HG02852 (cell line): Measurements from ENCODE around the gene GAB1.

Experiments used
- ATAC-seq: cut with Tn5 transposase; IDR thresholded peaks from one replicate; pipeline ENCODE4 v1.9.1; 2021; ENCODE audit warnings: mild to moderate bottlenecking, moderate library complexity; ENCODE audit not compliant: unreplicated experiment

Gene GAB1

DNA sequence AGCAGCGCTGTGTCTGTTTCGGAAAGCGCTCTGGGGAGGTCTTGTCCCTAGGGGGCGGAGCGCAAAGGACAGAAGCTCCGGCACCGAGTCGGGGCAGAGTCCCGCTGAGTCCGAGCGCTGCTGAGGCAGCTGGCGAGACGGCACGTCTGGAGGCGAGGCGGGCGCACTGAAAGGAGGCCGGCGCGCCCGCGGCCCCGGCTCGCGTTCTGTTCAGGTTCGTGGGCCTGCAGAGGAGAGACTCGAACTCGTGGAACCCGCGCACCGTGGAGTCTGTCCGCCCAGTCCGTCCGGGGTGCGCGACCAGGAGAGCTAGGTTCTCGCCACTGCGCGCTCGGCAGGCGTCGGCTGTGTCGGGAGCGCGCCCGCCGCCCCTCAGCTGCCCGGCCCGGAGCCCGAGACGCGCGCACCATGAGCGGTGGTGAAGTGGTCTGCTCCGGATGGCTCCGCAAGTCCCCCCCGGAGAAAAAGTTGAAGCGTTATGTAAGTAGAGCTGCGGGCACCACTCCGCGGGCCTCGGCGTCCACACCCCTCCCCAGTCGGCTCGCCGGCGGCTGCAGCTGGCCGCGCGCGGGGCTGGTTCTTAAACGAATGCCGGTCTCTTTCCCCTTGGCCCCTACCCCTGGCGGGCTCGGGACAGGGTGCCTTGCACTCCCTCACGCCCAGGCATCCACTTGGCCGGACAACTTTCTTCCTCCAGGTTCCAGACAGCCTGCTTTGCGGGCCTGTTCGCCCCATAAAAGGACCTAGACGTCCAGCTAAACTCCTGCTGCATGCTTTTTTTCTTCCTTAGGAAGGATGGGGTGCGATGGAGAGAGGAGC lies at the start of gene GAB1:
TSS of gene GAB1 (plus strand) at position 96 of the 819 bp plus-strand sequence. CDS start at position 409, 313 bp downstream.
- peak; percentile 66 for ATAC-seq

DNA sequence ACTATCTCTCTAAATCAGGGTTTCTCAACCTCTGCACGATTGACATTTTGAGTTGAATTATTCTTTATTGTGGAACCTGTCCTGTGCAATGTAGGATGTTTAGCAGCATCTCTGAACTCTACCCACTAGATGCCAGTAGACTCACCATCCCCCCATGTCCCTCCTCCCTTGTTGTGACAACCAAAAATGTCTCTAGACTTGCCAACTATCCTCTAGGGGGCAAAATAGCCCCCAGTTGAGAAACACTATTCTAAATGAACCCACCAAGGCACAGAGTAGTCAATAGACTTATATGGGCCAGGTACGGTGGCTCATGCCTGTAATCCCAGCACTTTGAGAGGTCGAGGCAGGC lies 49.1 kb upstream of the GAB1 start:
- no peak for ATAC-seq

DNA sequence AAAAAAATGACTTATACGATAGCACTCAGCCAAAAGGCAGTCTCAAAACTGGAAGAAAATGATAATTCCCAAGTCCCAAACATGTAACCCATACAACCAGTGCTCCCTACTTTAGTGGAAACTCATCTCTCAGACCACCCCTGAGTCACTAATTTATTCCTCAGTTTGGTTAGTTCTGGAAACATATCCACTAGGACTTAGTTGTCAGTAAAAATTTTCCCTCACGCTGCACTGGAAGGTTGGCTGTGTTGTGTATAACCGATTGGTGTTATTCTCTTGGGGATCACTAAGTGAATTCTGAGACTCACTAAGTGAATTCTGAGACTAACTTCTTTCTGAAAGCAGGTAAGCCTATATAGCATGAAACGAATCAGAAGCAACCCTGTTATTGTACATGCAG lies 48.5 kb upstream of the GAB1 start:
- no peak for ATAC-seq

DNA sequence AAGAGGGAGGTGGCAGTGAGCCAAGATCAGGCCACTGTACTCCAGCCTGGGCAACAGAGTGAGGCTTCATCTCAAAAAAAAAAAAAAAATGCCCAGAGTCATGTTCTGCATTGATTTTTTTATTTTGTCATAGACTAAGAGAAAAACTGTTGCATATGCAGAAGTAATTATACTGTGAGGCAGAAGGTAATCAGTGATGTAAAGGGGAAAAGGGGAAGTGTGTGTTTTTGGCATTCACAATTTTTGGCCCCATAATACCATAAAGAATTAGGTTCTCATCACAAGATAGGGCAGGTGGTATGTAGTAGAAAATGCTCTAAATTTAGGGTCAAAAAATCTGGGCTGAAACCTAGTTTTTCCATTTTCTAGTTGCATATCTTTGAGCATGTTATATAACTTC lies 47.3 kb upstream of the GAB1 start:
- no peak for ATAC-seq

DNA sequence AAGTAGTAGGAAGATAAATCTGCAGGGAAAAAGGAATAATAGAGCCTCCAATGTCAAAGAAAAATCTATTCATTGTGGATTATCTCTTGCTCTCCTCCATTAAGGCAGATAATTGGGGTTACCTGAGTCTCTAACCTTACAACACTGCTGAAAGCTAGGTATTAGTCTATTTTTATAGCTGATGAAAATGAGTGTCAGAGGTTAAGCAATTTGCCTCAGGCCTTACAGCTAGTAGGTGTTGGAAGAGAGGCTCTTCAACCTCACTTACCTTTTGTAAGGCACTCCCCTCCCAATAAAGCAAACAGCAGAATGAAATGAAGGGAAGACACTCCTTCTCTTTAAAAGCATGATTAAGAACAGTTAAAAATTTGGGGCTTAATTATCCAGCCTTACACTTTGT lies 45.4 kb upstream of the GAB1 start:
- no peak for ATAC-seq

DNA sequence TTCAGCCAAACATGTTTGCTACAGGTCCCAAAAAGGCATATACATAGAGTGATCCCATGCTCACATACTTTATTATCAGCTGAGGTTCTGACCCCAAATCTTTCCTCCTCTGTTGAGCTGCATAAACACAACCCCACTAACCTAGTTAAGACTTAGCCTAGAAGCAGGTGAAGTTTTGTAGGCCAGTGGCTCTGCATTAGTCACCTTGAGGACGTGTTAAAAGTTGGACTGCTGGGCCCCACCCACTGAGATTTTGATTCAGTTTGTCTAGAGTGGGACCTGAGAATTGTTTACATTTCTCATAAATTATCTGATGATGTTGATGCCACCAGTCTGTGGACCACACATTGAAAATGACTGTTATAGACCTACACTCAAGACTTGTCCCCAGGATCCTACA lies 43.8 kb upstream of the GAB1 start:
- ATAC-seq: no peak

DNA sequence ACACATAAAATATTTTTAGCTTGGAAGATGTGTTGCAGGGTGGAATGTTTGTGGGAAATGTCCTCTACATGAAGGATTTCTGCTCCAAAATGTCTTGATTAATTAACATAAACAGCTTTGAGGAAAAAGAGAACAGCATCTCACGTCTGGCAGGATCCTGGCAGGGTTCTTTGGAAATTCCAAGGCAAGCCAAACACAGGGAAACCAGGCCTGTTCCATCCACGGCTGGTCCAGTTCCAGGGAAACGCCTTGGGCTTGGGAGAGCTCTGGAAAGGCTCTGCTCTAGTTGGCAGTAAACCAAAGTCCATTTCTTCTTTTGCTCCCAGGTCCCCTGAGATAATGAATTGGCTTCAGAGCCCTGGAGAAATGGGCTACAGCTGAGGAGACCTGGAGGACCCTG lies 42.4 kb upstream of the GAB1 start:
- ATAC-seq: no peak

DNA sequence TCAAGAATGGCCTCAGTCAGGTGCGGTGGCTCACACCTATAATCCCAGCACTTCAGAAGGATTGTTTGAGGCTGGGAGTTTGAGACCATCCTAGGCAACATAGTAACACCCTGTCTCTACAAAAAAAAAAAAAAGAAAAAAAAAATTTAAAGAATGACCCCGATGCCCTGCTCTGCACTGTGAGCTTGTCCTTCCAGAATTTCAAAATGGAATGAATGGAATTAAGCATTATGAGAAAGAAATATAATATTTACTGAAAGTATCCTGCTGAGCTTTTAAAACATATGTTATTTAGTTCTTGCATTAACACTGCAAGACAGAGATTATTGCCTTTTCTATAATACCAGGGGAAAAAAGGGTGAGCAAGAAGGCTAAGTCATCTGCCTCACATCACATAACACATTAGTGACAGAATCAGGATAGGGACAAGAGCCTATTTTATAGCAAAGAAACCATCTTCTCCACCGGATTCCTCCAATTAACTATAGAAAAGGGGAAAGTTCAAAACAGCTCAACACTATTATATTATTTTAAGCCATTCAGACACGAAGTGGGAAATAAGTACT lies 41.9 kb upstream of the GAB1 start:
- ATAC-seq: no peak

DNA sequence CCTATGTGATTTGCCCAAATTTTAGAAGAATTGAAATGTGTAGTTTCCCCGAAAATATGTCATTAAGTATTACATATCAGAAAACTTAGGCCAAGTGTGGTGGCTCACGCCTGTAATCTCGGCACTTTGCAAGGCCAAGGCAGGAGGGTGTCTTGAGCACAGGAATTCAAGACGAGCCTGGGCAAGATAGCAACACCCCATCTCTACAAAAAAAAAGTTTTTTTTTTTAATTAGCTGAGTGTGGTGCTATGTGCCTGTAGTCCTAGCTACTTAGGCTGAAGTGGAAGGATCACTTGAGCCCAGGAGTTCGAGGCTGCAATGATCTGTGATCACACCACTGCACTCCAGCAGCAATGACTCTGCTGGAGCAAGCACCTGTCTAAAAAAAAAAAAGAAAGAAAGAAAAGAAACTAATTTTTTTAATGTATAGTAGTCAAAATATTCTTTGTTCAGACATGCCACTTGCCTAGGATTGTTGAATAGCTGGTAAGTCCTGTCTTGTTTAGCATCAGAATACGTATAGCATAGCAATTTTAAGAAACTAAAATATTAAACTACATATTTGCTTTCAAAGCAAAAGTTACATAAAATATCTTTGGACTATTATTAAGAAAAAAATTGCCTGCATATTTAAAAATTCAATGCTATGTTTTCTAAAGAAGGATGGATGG lies 40.1 kb upstream of the GAB1 start:
- ATAC-seq: no peak

DNA sequence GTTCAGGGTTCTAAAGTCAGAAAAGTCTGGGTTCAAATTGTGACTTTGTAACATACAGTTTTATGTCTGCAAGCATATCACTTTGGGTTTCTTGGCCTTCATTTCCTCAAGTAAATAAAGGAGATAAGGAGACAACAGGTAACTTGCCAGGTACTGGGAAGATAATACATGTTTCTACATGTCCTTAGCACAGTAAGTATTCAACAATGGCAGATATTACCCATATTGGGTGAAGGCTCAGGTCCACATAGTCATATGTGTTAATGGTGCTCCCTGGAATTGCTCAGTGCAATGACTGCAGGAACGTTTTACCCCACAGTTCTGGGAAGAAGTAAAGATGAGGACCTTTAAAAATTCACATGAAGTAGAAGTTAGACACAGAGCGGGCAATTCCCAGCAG lies 35.8 kb upstream of the GAB1 start:
- no peak for ATAC-seq

DNA sequence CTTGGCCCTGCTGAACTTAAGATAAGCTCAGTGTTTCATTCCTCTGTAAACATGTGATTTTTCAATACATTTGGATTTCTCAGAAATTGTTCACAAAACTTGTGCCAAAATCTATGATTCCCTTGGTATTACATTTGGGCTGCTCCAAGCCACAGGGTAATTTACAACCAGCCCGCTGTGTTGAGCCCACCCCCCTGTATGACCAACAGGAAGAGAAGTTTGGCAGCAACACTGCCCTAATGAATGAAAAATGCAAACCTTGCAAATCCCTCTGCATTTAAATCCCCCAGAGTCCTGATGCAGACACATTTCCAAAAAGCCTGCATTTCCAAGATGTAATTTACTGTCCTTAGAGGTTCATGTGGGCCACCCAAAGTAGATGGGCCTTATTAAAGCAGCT lies 34.1 kb upstream of the GAB1 start:
- ATAC-seq: no peak

DNA sequence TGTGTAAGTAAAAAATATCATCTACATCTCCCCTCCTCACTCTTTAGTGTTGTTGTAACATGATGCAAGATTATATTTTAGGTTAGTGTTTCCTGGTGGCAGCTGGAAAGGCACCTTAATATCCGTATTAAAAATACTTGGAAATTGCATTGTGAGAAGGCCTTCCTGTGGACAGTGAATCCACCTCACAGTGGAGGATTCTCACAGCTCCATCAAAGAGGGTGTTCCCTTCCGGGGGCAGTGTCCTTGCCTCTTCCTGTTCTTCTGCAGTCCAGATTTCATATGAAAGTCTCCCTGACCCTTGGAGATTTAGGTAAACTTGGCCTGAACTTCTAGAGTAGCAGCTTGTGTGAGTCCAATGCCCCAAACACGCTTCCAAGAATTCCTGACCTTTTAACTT lies 29.9 kb upstream of the GAB1 start:
- ATAC-seq: no peak

DNA sequence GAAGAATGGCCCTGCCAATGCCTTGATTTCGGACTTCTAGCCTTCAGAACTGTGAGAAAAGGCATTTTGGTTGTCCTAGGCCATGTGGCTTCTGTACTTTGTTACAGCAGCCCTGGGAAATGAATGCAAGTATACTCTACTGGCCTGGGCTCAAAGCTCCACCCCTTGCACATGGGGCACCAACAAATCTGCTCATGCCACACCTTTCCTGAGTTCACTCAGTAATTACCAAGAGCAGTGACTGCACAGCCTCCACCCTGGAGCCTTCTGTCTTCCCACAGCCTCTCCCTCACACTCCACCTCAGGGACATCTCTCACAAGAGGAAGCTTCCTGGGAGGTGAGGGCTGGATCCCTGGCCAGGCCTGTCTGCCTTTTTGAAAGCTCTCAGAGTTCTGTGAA lies 29.1 kb upstream of the GAB1 start:
- no peak for ATAC-seq

DNA sequence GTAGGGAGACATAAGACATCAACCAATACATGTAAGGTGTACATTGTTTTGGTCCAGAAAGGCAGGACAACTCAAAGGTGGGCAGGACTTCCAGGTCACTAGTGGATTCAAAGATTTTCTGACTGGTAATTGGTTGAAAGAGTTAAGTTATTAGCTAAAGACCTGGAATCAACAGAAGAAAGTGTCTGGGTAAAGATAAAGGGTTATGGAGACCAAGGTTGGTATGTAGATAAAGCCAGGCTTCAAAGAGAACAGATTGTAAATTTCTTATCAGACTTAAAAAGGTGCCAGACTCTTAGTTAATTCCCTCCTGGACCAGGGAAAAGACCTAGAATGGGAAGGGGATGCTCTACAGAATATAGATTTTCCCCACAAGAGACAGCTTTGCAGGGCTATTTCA lies 28.3 kb upstream of the GAB1 start:
- no peak for ATAC-seq

DNA sequence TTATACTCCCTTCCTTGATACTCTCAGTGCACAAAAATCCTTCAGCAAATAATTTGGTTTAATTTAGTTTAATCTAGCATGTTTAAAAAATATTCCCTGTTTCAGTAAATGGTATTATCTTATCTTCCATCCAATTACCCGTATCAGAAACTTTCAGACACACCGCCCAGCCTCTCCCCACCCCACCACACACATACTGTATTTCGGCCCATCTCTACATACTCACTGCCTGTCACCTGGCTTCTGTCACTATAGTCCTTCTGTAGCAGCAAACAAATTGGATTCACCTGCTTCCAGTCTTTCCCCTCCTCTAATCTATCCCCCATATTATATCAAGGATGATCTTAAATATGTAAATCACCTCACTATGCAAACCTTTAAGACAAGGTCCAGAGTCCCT lies 24.8 kb upstream of the GAB1 start:
- no peak for ATAC-seq

DNA sequence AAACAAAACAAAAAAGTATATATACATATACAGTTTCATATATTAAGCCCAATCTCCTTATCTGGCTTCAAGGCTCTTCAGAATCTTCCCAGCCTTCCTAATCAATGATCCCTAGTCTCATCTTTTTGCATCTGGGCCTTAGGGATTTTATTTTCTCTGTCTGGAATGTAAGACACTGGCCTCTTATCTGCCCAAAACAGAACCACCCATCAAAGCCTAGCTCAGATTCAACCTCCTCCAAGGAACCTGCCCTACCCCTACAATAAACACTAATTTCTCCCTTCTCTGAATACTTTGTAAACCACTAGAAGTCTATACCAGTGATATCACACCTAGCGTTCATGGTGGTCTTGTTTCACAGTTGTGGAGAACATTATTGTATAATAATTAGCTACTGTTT lies 23.2 kb upstream of the GAB1 start:
- no peak for ATAC-seq

DNA sequence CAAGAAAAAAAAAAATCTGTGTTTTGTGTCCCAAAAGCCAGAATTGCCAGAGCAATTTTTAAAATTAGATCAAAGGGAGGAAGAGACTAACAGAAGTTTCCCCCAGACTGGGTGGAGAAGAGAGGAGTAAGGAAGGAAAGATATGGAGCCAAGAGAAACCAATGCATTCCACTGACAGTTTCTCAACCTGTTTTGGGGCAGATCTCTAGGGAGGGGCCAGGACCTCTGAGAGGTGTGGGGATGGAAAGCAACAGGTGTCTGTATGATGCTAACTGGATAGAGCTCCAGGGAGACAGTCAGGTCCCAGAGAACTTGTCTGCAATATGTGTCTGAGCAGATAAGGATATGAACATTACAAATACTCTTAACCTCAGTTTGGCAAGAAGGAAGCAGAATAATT lies 22.7 kb upstream of the GAB1 start:
- ATAC-seq: no peak

DNA sequence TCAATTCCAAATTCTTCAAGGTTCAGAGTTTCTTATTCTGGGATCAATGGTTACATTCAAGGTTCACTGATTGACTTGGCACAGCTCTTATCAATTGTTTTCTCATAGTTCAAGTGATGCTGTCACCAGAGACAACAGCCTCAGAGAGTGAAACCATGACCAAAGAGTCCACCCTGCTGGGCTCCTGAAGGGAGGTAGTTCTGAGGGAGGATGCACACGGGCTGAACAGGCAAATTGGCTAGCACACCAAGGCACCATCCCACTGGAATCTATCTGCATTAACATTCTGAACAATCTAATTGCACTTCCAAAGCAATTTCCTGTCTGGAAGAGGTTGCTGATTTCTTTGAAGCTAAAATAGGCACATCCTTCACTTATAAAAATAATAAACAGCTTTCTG lies 16.6 kb upstream of the GAB1 start:
- no peak for ATAC-seq

DNA sequence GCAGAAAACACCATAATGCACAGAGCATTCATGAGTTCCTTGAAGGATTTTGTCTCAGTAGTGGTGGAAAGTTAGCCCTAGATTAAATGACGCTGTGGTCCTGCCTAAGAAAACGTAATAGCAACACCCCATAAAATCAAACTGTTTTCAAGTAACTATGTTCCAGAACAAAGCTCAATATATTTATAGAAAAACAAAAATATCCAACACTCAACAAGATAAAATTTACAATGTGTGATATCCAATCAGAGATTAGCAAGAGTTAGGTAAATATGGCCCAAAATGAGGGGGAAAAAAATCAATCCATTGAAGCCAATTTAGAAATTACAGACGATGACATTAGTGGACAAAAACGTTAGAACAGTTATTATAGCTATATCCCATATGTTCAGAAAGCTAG lies 9.9 kb upstream of the GAB1 start:
- ATAC-seq: no peak

DNA sequence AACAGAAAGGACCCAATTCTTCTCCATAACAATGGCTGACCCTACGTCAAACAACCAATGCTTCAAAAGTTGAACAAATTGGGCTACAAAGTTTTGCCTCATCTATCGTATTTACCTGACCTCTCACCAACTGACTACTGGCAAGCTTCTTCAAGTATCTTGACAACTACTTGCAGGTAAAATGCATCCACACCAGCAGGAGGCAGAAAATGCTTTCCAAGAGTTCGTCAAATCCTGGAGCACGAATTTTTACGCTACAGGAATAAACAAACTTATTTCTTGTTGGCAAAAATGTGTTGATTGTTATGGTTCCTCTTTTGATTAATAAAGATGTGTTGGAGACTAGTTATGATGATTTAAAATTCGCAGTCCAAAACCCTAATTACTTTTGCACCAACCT lies 6.7 kb upstream of the GAB1 start:
- no peak for ATAC-seq

DNA sequence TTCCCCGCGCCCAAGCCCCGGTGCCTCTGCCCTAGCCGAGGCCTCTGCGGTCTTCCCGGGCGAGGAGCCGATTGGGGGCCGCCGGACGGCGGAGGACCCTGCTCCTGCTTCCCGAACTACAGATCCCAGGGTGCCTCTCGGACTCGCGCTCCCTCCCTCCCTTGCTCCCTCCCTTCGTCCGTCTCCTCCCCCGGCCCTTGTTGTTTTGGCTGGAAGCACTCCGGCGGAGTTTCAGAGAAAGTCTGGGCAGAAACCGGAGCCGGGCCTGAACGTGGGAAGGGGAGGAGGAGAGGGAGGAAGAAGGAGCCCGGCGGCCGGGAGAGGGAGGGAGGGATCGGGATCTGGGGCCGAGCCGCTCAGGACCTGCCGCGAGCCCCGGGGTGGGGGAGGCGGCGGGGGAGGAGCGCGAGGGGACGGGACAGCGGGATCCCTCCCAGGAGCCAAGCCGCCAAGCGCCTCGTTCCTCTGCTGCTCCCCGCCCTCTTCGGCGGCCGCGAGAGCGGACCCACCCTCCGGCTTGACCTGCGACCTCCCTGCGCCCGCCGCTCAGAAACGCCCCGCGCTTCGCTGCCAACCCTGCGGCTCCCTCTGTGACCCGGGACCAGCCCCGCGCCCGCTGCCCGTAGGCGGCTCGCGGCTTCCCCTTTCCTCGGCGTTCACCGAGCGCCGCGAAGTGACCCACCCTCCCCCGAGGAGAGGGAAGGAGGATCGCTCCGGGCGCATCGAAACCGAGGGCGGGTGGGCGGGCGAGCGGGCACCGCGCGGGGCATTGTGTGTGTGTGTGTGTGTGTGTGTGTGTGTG lies 496 bp upstream of the GAB1 start:
- ATAC-seq: peak; percentile 53
